GM19467 (cell line): ENCODE measurements around the gene LRIT3.
"Not testable (repeated sequence)": the region's sequence is repeated elsewhere in the genome, so short reads cannot be mapped to it uniquely, and the experiment has no call there.

ENCODE experiments used
- ATAC-seq: cut with Tn5 transposase; IDR thresholded peaks from one replicate; pipeline ENCODE4 v1.9.1; 2021; ENCODE audit warnings: mild to moderate bottlenecking, moderate library complexity; ENCODE audit not compliant: unreplicated experiment

LRIT3 gene

DNA sequence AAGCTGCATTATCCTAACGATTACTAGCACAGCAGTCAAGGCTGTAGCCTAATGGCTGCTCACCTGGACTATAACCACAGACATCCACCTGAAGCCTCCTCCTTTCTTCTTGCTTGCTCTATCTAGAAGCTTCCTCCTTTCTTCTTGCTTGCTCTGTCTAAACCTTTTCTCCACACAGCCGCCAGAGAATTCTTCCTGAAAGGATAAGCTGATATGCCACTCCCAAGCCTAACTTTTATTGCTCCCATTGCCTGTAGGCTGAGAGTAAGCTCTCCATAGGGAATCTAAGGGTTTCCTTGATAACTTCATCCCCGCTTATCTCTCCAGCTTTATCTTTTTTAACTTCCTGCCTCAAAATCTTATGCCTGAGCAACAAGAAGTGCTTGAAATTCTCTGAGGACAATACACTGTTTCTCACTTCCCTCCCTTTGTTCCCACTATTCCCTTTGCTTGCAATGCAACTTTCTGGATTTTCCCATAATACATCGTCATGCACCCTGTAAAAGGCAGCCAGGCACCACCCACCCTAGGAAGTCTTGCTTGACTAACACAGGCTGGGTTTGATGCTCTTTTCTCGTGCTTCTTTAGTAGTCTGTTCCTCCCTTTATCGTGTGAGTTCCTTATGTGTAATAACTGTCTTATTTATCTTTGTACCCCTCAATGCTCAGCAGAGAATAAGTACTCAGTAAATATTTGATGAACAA, 1.4 kb upstream of the LRIT3 start:
- ATAC-seq = no peak

DNA sequence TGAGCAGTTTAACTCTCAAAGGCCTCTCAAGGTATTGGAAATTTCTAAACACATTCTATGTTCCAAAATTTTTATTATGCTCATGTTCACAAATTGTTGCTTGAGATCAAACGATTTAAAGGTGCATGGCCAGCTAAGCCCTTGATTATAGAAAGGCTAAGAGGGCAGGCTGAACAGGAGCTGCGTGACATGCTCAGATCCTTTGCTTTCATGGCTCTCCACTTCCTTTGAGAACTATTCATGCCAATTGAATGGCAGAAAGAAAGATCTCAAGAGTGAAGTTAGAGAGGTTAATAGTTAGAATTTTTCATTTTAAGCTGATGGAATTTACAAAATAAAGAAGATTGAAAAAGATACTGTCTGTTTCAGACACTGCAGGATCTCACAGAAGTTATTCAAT, 594 bp downstream of the LRIT3 start:
- ATAC-seq = no peak

DNA sequence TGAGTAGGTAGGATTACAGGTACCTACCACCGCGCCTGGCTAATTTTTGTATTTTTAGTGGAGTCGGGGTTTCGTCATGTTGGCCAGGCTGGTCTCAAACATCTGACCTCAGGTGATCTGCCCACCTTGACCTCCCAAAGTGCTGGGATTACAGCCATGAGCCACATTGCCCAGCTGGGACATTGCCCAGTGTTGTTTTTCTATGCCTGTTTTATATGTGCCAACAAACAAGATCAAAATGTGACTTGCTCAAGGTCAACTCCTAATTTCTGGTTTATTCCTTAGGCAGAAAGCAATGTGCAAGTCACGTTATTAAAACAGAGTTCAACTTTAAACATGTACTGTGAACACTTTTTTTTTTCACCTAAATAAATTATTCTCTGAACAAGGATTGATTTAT, 2.7 kb downstream of the LRIT3 start:
- ATAC-seq = no peak

DNA sequence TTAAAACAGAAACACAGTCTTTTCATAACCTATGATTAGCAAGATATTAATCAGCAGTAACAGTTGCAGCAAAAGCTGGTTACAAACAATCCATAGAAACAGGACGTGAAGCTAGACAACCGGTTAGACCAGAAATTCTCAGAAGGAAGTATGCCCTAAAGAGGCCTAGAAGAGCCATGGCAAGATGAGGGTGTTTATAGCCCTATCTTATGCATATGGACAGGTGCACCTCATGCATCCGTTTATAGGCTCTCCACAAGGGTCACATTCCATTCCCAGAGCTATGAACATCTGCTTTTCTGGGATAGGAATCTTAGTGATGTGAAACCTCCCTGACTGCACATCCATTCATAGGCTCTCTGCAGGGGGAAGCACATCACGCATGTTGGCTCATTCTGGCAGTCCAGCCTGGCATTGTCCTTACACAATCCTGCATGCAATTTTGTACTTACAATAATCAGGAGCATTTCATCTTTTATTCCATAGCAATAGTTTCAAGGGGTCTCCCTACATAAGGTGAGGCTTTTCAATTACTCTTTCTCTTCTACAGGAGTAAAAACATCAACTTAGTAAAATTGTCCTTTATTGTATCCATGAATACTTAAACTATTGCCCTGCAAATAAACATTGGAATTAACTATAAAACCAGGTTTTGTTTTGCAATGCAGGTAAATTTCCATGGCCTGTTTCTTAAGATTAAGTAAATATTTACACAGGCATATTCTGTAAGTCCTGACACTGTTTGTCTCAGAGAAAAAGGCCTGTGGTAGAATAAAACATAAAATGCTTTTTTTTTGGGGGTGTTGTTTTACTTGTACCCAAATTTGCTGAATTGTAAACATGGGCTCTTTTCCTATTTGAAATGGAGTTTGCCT, 11.8 kb downstream of the LRIT3 start:
- ATAC-seq = not testable (repeated sequence)

GRCh38 chr4:109861271-109861670, 13.4 kb downstream of the LRIT3 start:
- ATAC-seq = no peak

DNA sequence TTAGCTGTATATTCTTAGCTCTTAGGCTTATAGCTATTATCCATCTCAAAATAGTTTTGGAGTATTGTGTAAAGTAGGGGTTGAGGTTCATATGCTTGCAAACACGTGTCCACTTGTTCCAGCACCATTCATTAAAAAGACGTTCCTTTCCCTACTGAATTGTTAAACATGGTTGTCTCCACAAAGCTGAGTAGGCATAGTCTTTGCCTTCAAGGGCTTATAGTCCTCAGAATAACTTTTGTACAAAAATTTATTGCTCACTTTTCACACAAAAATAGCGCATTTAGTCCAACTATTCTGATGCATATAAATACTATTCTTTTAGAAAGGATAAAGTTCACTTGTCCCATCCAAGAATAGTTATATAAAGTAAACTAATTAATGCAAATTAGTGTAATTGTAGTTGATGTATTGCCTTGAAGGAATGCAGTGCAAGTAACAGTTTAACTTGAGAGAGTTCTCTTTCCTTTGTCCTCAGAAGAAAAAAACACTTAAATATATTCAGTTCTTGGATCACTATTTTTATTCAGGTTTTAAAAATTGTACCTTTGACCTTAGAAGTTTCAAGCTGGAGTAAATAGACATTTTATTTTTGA, 14.1 kb downstream of the LRIT3 start:
- ATAC-seq = no peak

DNA sequence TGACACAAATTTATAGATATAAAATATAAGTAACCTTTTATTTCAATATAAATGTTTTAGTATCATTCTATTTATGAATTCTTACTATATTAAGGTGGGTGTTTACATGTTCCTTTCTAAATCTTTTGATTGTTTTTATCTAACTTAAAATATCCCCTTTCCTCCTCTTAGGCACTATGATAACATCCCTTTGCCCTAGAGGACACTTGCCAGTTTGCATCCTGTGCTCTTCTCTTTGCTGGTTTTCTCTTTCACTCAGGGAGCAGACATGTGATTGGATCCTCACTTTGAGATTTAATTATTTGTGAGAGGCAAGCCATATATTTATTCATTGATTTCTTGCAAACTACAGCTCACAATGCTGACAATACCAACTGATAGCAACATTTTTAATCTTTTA, 16.2 kb downstream of the LRIT3 start:
- no peak for ATAC-seq

DNA sequence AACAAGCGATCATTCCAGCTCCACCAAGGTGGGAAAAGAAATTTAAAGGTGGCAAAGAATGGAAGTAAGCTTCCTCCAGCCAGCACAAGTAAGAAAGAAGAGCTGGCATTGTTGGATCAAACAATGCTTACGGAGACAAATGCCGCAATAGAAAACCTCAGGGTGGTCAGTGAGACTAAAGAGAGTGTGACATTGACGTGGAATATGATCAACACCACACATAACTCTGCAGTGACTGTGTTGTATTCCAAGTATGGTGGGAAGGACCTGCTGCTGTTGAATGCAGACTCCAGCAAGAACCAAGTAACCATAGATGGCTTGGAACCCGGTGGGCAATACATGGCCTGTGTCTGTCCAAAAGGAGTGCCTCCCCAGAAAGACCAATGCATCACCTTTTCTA, 22.2 kb downstream of the LRIT3 start:
- no peak for ATAC-seq

GRCh38 chr4:109872065-109872464, 24.2 kb downstream of the LRIT3 start:
- no peak for ATAC-seq

GRCh38 chr4:109872950-109873656, 25.2 kb downstream of the LRIT3 start:
- ATAC-seq = no peak

DNA sequence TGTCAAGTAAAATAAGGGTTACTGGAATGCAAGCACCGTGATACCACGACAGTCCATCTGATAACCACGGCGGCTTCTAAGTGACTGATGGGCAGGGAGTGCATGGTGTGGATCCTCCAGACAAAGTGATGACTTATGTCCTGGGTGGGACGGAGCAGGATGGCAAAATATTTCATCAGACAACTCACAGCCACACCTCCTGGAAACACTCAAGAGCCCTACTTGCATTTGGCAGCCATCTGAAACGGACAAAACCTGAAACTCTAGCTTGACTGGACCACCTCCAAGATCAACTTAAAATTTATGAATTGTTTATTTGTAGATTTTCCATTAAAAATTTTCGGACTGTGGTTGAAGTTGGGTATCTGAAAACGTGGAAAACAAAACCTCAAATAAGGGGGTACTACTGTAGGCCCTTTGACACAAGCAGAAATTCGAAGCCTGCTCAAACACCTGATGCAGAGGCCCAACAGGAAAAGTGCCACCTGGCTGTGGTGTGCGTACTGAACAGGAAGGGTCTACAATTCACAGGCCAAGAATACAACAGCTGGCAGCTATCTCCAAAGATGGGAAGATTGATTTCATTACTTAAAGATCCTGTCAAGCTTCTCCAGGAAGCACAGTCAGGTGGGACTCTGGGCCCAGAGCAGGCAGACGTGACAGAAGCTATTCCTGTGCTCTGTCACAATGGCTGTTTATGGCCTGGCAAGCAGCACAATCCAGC, 26.0 kb downstream of the LRIT3 start:
- no peak for ATAC-seq

GRCh38 chr4:109875106-109875505, 27.2 kb downstream of the LRIT3 start:
- ATAC-seq = no peak

- not testable (repeated sequence) for ATAC-seq
These were observed 27.6 kb downstream of the LRIT3 start for GRCh38 chr4:109875553-109875952.

DNA sequence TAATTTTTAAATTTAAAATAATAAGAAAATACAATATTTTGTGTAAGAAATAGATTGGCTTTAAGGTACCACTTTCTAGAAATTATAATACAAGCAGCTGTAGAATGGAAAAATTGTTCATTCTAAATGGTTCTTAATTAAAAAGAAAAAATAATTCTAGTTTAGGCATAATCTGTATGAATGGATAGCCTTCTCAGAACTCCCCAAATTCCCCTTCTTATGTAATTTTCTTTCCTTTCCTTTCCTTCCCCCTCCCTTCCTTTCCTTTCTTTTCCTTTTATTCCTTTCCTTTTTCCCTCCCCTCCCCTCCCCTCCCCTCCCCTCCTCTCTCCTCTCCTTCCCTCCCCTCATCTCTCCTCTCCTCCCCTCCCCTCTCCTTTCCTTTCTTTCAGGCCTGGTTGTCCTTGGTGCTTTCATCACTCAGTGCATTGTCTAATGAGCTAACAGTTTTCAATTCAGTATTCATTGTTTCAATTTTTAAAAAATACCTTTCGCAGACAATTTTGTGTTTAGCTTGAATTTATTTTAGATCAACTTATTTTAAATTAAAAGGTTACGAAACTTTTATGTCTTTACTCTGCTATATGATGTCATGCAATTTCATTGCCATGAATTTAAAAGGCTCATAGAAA, 28.8 kb downstream of the LRIT3 start:
- no peak for ATAC-seq

GRCh38 chr4:109877400-109877799, 29.5 kb downstream of the LRIT3 start:
- ATAC-seq = peak; percentile 59

DNA sequence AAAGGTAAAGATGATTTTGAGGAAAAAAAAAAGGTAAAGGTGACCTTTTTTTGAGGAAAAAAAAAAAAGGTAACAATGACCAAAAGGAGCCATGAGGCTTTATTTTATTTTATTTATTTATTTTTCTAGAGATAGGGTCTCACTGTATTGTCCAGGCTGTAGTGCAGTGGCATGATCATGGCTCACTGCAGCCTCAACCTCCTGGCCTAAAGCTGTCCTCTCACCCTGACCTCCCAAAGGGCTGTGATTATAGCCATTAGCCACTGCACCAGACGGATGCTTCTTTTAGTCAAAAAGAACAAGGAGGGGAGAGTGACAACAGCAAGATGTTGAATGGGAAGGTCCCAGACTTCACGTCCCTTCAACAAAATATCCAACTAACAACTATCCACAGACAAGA, 30.4 kb downstream of the LRIT3 start:
- ATAC-seq = no peak

- no peak for ATAC-seq
These were observed 31.2 kb downstream of the LRIT3 start for GRCh38 chr4:109879081-109879480.

GRCh38 chr4:109879636-109880314, 31.9 kb downstream of the LRIT3 start:
- no peak for ATAC-seq

GRCh38 chr4:109886303-109886702, 38.4 kb downstream of the LRIT3 start:
- no peak for ATAC-seq

GRCh38 chr4:109887071-109887470, 39.2 kb downstream of the LRIT3 start:
- no peak for ATAC-seq
